PC-9 (cell line): ENCODE data around the gene TAOK1.

ENCODE experiments used
- CTCF ChIP-seq: fragments of 200-600 bp; sonication (generic); conservative IDR thresholded peaks from 2 replicates; pipeline ENCODE4 v1.6.1; 2017; ENCODE audit warnings: mixed run types, antibody characterized with exemption, mild to moderate bottlenecking, moderate library complexity
- EZH2 ChIP-seq: fragments of 200-600 bp; sonication (generic); IDR thresholded peaks from 2 replicates; pipeline ENCODE4 v1.8.0; 2017; ENCODE audit warnings: antibody characterized with exemption, low read depth

GRCh38 chr17:29594519-29595090 is 204.4 kb downstream of the TAOK1 start:
- TF ChIP-seq EZH2 = no peak
- no peak for TF ChIP-seq CTCF
